Type B pancreatic cell (in vitro differentiated cells): Measurements from ENCODE around the gene CCDC97. TPM values are rescaled to one million over a fixed set of nuclear protein-coding genes. Genes with fewer than 3 reads are reported as not detected.
"Not testable (repeated sequence)": the region's sequence is repeated elsewhere in the genome, so short reads cannot be mapped to it uniquely, and the experiment has no call there.

Experiments
- DNase-seq: peaks from one replicate; pipeline ENCODE4 v3.0.0; 2021; ENCODE audit warnings: mixed read lengths; ENCODE audit not compliant: unreplicated experiment; ENCODE audit errors: extremely low spot score
- H3K27ac Mint-ChIP-seq: 2 replicates; pipeline ENCODE4 v1.8.0; 2021; ENCODE audit warnings: mild to moderate bottlenecking, mixed read lengths
- H3K27me3 Mint-ChIP-seq: 2 replicates; pipeline ENCODE4 v1.8.0; 2021; ENCODE audit warnings: mixed read lengths
- H3K36me3 Mint-ChIP-seq: 2 replicates; pipeline ENCODE4 v1.8.0; 2021; ENCODE audit warnings: mixed read lengths
- H3K4me1 Mint-ChIP-seq: one replicate; pipeline ENCODE4 v1.8.0; 2021; ENCODE audit warnings: mixed read lengths; ENCODE audit not compliant: unreplicated experiment
- H3K4me3 Mint-ChIP-seq: 2 replicates; pipeline ENCODE4 v1.8.0; 2021; ENCODE audit warnings: mild to moderate bottlenecking, mixed read lengths
- H3K9me3 Mint-ChIP-seq: 2 replicates; pipeline ENCODE4 v1.8.0; 2021; ENCODE audit warnings: mixed read lengths
- CTCF ChIP-seq: fragments of 200-600 bp; sonication (generic); conservative IDR thresholded peaks from 2 replicates; pipeline ENCODE4 v1.5.0; 2021; ENCODE audit warnings: antibody characterized with exemption, mild to moderate bottlenecking
- total RNA-seq: library from RNA; stranded (reverse); gene quantifications from 2 replicates; pipeline ENCODE4 v1.2.1, GENCODE V29; 2021; ENCODE audit warnings: low replicate concordance

The CCDC97 gene
- total RNA-seq, 1 donor from 2014 or later, result 42.6 TPM

GRCh38 chr19:41335467-41335866, 25.5 kb downstream of the CCDC97 start:
- Mint-ChIP-seq H3K36me3 (no peaks in the 10 kb centered on the region), H3K27ac (no peak overlapping the region), H3K4me1 (no peaks in the 10 kb centered on the region), H3K27me3 (peaks cover 7% of the 10 kb centered on the region), H3K4me3 (no peak overlapping the region), H3K9me3 (no peaks in the 10 kb centered on the region)
- TF ChIP-seq CTCF, result no peak
- DNase-seq, result no peak

DNA sequence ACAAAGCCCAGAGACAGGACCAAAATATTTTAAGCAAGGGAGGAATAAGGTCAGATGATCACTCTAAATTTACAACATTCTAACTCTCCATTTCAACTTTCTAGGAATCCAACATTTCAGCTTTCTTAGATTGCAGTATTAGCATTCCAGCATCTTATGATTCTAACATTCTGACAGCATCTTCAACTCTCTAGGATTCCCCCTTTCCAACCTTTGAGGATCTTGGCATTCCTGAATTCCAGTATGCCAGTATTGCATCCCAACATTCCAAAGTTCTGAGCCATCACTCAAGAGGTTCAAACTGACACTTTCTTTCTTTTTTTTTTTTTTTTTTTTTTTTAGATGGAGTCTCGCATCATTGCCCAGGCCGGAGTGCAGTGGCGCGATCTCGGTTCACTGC, 30.0 kb downstream of the CCDC97 start:
- Mint-ChIP-seq H3K9me3 (no peaks in the 10 kb centered on the region), H3K27ac (no peak overlapping the region), H3K36me3 (no peaks in the 10 kb centered on the region), H3K4me3 (no peak overlapping the region), H3K4me1 (no peaks in the 10 kb centered on the region), H3K27me3 (no peaks in the 10 kb centered on the region)
- TF ChIP-seq CTCF, result no peak
- no peak for DNase-seq

DNA sequence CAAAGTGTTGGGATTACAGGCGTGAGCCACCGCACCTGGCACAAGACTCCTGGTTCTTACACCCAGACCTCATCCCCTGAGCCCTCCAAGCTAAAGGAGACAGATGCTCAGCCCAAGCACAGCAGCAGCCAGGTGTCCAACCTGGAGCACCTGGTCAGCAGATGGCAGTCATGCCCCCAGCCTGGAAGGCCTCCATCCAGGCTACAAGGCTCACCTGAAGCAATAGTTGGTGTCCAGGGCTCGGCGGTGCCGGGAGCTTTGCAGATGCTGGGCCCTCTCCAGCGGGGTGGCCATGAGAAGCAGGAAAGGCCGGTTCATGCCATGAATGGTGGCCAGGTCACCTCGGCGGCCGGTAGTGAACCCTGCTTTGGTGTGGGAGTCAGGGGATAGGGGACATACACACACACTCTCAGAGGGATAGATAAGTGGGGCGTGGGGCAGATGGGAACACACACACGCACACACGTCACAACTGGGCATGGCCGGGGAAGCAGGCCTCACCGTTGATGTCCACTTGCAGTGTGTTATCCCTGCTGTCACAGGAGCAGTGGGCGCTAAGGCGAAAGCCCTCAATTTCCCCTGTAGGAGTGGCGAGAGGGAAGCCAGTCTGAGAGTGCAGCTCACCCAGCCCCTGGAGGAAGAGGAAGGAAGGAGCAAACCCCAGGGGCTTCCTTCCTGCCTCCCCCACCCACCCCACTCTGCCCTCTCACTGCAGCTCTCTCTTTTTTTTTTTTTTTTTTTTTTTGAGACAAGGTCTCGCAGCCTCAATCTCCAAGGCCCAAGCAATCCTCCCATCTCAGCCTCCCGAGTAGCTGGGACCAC, 31.9 kb downstream of the CCDC97 start:
- DNase-seq, result no peak
- no peaks in the 10 kb centered on the region for H3K9me3 Mint-ChIP-seq
- TF ChIP-seq CTCF, result no peak
- no peaks in the 10 kb centered on the region for H3K27me3 Mint-ChIP-seq
- no peaks in the 10 kb centered on the region for H3K36me3 Mint-ChIP-seq
- no peaks in the 10 kb centered on the region for H3K4me1 Mint-ChIP-seq
- no peak overlapping the region for H3K4me3 Mint-ChIP-seq
- no peak overlapping the region for H3K27ac Mint-ChIP-seq

- no peak overlapping the region for H3K27ac Mint-ChIP-seq
- no peak overlapping the region for H3K4me3 Mint-ChIP-seq
- no peak for TF ChIP-seq CTCF
- no peaks in the 10 kb centered on the region for H3K36me3 Mint-ChIP-seq
- DNase-seq, result no peak
- H3K27me3 Mint-ChIP-seq, result peaks cover 8% of the 10 kb centered on the region
- H3K4me1 Mint-ChIP-seq, result no peaks in the 10 kb centered on the region
- H3K9me3 Mint-ChIP-seq, result no peaks in the 10 kb centered on the region
Observed at GRCh38 chr19:41344162-41344561, 34.2 kb downstream of the CCDC97 start.

DNA sequence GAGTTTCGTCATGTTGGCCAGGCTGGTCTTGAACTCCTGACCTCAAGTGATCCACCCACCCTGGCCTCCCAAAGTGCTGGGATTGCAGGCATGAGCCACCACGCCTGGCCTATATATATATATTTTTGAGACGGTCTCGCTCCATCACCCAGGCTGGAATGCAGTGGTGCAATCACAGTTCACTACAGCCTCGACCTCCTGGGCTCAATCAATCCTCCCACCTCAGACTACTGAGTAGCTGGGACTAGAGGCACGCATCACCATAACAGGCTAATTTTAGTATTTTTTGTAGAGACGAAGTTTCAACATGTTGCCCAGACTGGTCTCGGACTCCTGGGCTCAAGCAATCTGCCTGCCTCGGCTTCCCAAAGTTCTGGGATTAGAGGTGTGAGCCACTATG, 36.9 kb downstream of the CCDC97 start:
- not testable (repeated sequence) for H3K27ac Mint-ChIP-seq, H3K36me3 Mint-ChIP-seq

DNA sequence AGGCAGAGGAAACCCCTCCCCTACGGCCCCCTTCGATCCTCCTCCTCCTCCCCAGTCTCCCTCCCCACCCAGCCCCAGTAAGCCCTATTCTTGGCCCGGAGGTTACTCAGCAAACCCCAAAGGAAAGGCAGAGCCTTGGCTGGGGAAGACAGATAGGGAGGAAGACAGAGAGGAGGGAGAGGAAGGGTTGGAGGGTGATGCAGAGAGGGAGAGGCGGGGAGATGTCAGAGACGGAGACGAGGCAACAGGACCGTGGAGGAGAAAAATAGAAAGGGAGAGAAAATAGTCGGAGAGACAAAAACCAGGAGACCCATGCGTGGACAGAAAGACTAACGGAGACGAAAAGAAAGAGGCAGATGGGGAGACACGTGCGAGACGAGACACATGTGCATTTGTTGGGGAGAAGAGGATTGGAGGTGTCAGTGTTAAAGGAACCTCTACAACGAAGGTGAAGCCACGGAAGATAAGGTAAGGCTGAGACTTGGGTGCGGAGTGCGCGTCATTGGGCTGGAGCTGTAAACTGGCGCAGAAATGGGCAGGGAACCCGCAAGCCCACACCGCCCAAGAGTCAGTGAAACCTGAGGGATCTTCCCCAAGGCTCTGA, 40.9 kb downstream of the CCDC97 start:
- Mint-ChIP-seq H3K27me3 (peaks cover 57% of the 10 kb centered on the region), H3K4me3 (peak overlapping the region; percentile 81), H3K36me3 (peaks cover 5% of the 10 kb centered on the region), H3K9me3 (no peaks in the 10 kb centered on the region), H3K27ac (no peak overlapping the region), H3K4me1 (peaks cover 20% of the 10 kb centered on the region)
- DNase-seq, result no peak
- TF ChIP-seq CTCF, result no peak

More for the DNA sequence above, 36.9 kb downstream of the CCDC97 start:
- not testable (repeated sequence) for H3K9me3 Mint-ChIP-seq, H3K4me3 Mint-ChIP-seq, DNase-seq, H3K4me1 Mint-ChIP-seq
- H3K27me3 Mint-ChIP-seq, result peaks cover 32% of the 10 kb centered on the region
